Hepatocyte (in vitro differentiated cells): Measurements from ENCODE around the gene KCNJ4. TPM values are rescaled to one million over a fixed set of nuclear protein-coding genes. Genes with fewer than 3 reads are reported as not detected.

Source experiments
- DNase-seq: peaks from one replicate; pipeline ENCODE4 v3.0.0-alpha.2; 2016; ENCODE audit warnings: low spot score
- H2AFZ ChIP-seq: fragments of 200-600 bp; sonication (generic); 2 replicates; pipeline ENCODE4 v1.6.0; 2016; ENCODE audit warnings: antibody characterized with exemption, mild to moderate bottlenecking
- H3K27ac ChIP-seq: fragments of 200-600 bp; sonication (generic); 2 replicates; pipeline ENCODE4 v1.5.1; 2016; ENCODE audit warnings: mild to moderate bottlenecking
- H3K27me3 ChIP-seq: fragments of 200-600 bp; sonication (generic); 2 replicates; pipeline ENCODE4 v1.6.1; 2016
- H3K36me3 ChIP-seq: fragments of 200-600 bp; sonication (generic); replicated peaks from 2 replicates; pipeline ENCODE4 v1.5.1; 2016; ENCODE audit warnings: low read depth; ENCODE audit not compliant: insufficient read depth
- H3K4me1 ChIP-seq: fragments of 200-600 bp; sonication (generic); 2 replicates; pipeline ENCODE4 v1.5.1; 2016; ENCODE audit warnings: mild to moderate bottlenecking, moderate library complexity; ENCODE audit not compliant: insufficient read depth
- H3K4me2 ChIP-seq: fragments of 200-600 bp; sonication (generic); 2 replicates; pipeline ENCODE4 v1.6.0; 2016
- H3K4me3 ChIP-seq: fragments of 200-600 bp; sonication (generic); 2 replicates; pipeline ENCODE4 v1.5.1; 2016; ENCODE audit warnings: mild to moderate bottlenecking
- H3K79me2 ChIP-seq: fragments of 200-600 bp; sonication (generic); 2 replicates; pipeline ENCODE4 v1.6.0; 2017; ENCODE audit warnings: mild to moderate bottlenecking
- H3K9me2 ChIP-seq: fragments of 200-600 bp; sonication (generic); replicated peaks from 2 replicates; pipeline ENCODE4 v1.6.0; 2017; ENCODE audit warnings: mild to moderate bottlenecking; ENCODE audit not compliant: insufficient read depth
- H3K9me3 ChIP-seq: fragments of 200-600 bp; sonication (generic); 2 replicates; pipeline ENCODE4 v1.5.1; 2016; ENCODE audit warnings: low read depth, mild to moderate bottlenecking
- H4K20me1 ChIP-seq: fragments of 200-600 bp; sonication (generic); 2 replicates; pipeline ENCODE4 v1.6.0; 2016; ENCODE audit warnings: mild to moderate bottlenecking; ENCODE audit not compliant: insufficient read depth, poor library complexity, severe bottlenecking
- CTCF ChIP-seq: fragments of 200-600 bp; sonication (generic); IDR thresholded peaks from 2 replicates; pipeline ENCODE4 v1.5.1; 2016; ENCODE audit warnings: antibody characterized with exemption, mild to moderate bottlenecking; ENCODE audit not compliant: poor library complexity
- EZH2 ChIP-seq: fragments of 200-600 bp; sonication (generic); IDR thresholded peaks from 2 replicates; pipeline ENCODE4 v1.6.1; 2016; ENCODE audit warnings: antibody characterized with exemption, mild to moderate bottlenecking, borderline replicate concordance
- EZH2phosphoT487 ChIP-seq: fragments of 200-600 bp; sonication (generic); IDR thresholded peaks from one replicate; pipeline ENCODE4 v1.6.1; 2018; ENCODE audit warnings: antibody characterized with exemption, mild to moderate bottlenecking, low read depth, moderate library complexity; ENCODE audit not compliant: unreplicated experiment, severe bottlenecking
- WGBS: methylation state at CpG from one replicate; pipeline ENCODE4 v1.1.6; 2016; ENCODE audit warnings: low lambda C conversion rate; ENCODE audit errors: missing lambda C conversion rate; 5-methylcytosine and 5-hydroxymethylcytosine counted together
- polyA plus RNA-seq: library from polyadenylated mRNA; unstranded; fragments of >200 nt; fragmentation: Nextera tagmentation; extraction: Ambion mirVana; gene quantifications from 2 replicates; pipeline ENCODE4 v1.2.1, GENCODE V29; 2016
- total RNA-seq: library from RNA; depleted of rRNA; stranded (reverse); fragments of >200 nt; gene quantifications from 2 replicates; pipeline ENCODE4 v1.2.3, GENCODE V29; 2014

Gene KCNJ4
- total and polyA plus RNA-seq, 2 experiments from 2014 or later, result 0.08 to 0.50 TPM

GRCh38 chr22:38404419-38404818, 50.6 kb downstream of the KCNJ4 start:
- Histone ChIP-seq H2AFZ (no peak overlapping the region), H3K4me2 (no peak overlapping the region), H3K27ac (no peak overlapping the region), H3K9me3 (no peaks in the 10 kb centered on the region), H3K27me3 (no peaks in the 10 kb centered on the region), H3K4me1 (peaks cover 10% of the 10 kb centered on the region), H4K20me1 (no peaks in the 10 kb centered on the region), H3K36me3 (no peaks in the 10 kb centered on the region), H3K9me2 (no peaks in the 10 kb centered on the region), H3K4me3 (no peak overlapping the region), H3K79me2 (no peaks in the 10 kb centered on the region)
- DNase-seq, result no peak
- WGBS, result 95% methylated on average over 6 of the region's 6 CpGs
- TF ChIP-seq EZH2phosphoT487 (no peak), CTCF (no peak), EZH2 (no peak)

- no peaks in the 10 kb centered on the region for H3K27me3 ChIP-seq
- no peak overlapping the region for H2AFZ ChIP-seq
- H3K9me3 ChIP-seq, result no peaks in the 10 kb centered on the region
- H3K9me2 ChIP-seq, result no peaks in the 10 kb centered on the region
- peaks cover 11% of the 10 kb centered on the region for H3K4me1 ChIP-seq
- H3K4me2 ChIP-seq, result no peak overlapping the region
- H4K20me1 ChIP-seq, result no peaks in the 10 kb centered on the region
- no peak overlapping the region for H3K4me3 ChIP-seq
- TF ChIP-seq EZH2phosphoT487 (no peak), CTCF (no peak), EZH2 (no peak)
- no peak overlapping the region for H3K27ac ChIP-seq
- WGBS, result 89% methylated on average over 7 of the region's 8 CpGs
- no peaks in the 10 kb centered on the region for H3K36me3 ChIP-seq
- no peak for DNase-seq
- H3K79me2 ChIP-seq, result no peaks in the 10 kb centered on the region
These were observed 51.2 kb downstream of the KCNJ4 start for GRCh38 chr22:38403812-38404211.

GRCh38 chr22:38402204-38402603, 52.8 kb downstream of the KCNJ4 start:
- peaks cover 9% of the 10 kb centered on the region for H3K79me2 ChIP-seq
- no peaks in the 10 kb centered on the region for H3K27me3 ChIP-seq
- H2AFZ ChIP-seq, result no peak overlapping the region
- no peaks in the 10 kb centered on the region for H3K9me2 ChIP-seq
- no peak overlapping the region for H3K27ac ChIP-seq
- no peak overlapping the region for H3K4me2 ChIP-seq
- H3K4me1 ChIP-seq, result peaks cover 11% of the 10 kb centered on the region
- H3K4me3 ChIP-seq, result no peak overlapping the region
- no peak for TF ChIP-seq EZH2phosphoT487
- no peak for TF ChIP-seq EZH2
- no peak for TF ChIP-seq CTCF
- no peaks in the 10 kb centered on the region for H4K20me1 ChIP-seq
- H3K9me3 ChIP-seq, result no peaks in the 10 kb centered on the region
- 91% methylated on average over 11 of the region's 12 CpGs for WGBS
- no peak for DNase-seq
- H3K36me3 ChIP-seq, result no peaks in the 10 kb centered on the region
